ENCODE data around the gene SIRT2.

GRCh38 chr19:38868551-38868950 is 30.9 kb downstream of the SIRT2 start:
- TF ChIP-seq CTCF (IDR thresholded peaks at IDR 0.05; ENCODE audit: low read depth, low read length), result no peak
- TF ChIP-seq POLR2A (IDR thresholded peaks at IDR 0.05; ENCODE audit: extremely low read depth, insufficient read length), result no peak
- TF ChIP-seq MYC (IDR thresholded peaks at IDR 0.05; ENCODE audit: low read depth, low read length), result no peak

Measured in NB4 (cell line).